ENCODE data around the gene NCOR2.

GRCh38 chr12:124532331-124532750 lies 35.1 kb downstream of the NCOR2 start:
- TF ChIP-seq CTCF (IDR thresholded peaks at IDR 0.05) = no peak
- no peak for TF ChIP-seq POLR2A (IDR thresholded peaks at IDR 0.05)
- TF ChIP-seq POLR2AphosphoS5 (IDR thresholded peaks at IDR 0.05) = no peak
- TF ChIP-seq EP300 (IDR thresholded peaks at IDR 0.05; ENCODE audit: low read depth) = no peak

All from transverse colon (tissue), 4 donors.